AG10803 (cell line): Measurements from ENCODE around the gene N4BP2L2.
"Not testable (repeated sequence)": the region's sequence is repeated elsewhere in the genome, so short reads cannot be mapped to it uniquely, and the experiment has no call there.

Experiments used
- DNase-seq: peaks from one replicate; pipeline ENCODE4 v3.0.0; 2010; ENCODE audit warnings: low read depth
- H3K4me3 ChIP-seq: 2 replicates; pipeline ENCODE4 v1.5.1; 2011; ENCODE audit warnings: mild to moderate bottlenecking, low read length, control low read depth
- CTCF ChIP-seq: conservative IDR thresholded peaks from 2 replicates; pipeline ENCODE4 v1.5.1; 2011; ENCODE audit warnings: mild to moderate bottlenecking, low read length, control low read depth, inconsistent platforms

N4BP2L2 gene

GRCh38 chr13:32582281-32582680 lies 43.7 kb upstream of the N4BP2L2 start:
- TF ChIP-seq CTCF = no peak
- no peak overlapping the region for H3K4me3 ChIP-seq
- no peak for DNase-seq

- peak; percentile 63 for TF ChIP-seq CTCF
- no peak overlapping the region for H3K4me3 ChIP-seq
- DNase-seq = peak; percentile 39
These were observed 42.7 kb upstream of the N4BP2L2 start for GRCh38 chr13:32581177-32581786.

- H3K4me3 ChIP-seq = no peak overlapping the region
- no peak for TF ChIP-seq CTCF
These were observed 38.4 kb upstream of the N4BP2L2 start for GRCh38 chr13:32577032-32577431.

GRCh38 chr13:32575687-32576086 lies 37.1 kb upstream of the N4BP2L2 start:
- H3K4me3 ChIP-seq = not testable (repeated sequence)

More at GRCh38 chr13:32577032-32577431, 38.4 kb upstream of the N4BP2L2 start:
- DNase-seq = no peak

GRCh38 chr13:32560842-32561241 lies 22.2 kb upstream of the N4BP2L2 start:
- H3K4me3 ChIP-seq, DNase-seq: not testable (repeated sequence)

More at GRCh38 chr13:32575687-32576086, 37.1 kb upstream of the N4BP2L2 start:
- DNase-seq = not testable (repeated sequence)

GRCh38 chr13:32555613-32556012 lies 17.0 kb upstream of the N4BP2L2 start:
- H3K4me3 ChIP-seq = no peak overlapping the region
- no peak for TF ChIP-seq CTCF
- DNase-seq = no peak

- DNase-seq = no peak
- no peak overlapping the region for H3K4me3 ChIP-seq
- TF ChIP-seq CTCF = no peak
These were observed 15.1 kb upstream of the N4BP2L2 start for GRCh38 chr13:32553720-32554119.

GRCh38 chr13:32549788-32550187 lies 11.2 kb upstream of the N4BP2L2 start:
- DNase-seq = no peak
- no peak for TF ChIP-seq CTCF
- no peak overlapping the region for H3K4me3 ChIP-seq
